ENCODE results near the gene SPAG17. TPM values are rescaled to one million over a fixed set of nuclear protein-coding genes. Genes with fewer than 3 reads are reported as not detected.

SPAG17 gene
- polyA plus RNA-seq, 1 donor from 2014 or later, result 0.25 TPM

DNA sequence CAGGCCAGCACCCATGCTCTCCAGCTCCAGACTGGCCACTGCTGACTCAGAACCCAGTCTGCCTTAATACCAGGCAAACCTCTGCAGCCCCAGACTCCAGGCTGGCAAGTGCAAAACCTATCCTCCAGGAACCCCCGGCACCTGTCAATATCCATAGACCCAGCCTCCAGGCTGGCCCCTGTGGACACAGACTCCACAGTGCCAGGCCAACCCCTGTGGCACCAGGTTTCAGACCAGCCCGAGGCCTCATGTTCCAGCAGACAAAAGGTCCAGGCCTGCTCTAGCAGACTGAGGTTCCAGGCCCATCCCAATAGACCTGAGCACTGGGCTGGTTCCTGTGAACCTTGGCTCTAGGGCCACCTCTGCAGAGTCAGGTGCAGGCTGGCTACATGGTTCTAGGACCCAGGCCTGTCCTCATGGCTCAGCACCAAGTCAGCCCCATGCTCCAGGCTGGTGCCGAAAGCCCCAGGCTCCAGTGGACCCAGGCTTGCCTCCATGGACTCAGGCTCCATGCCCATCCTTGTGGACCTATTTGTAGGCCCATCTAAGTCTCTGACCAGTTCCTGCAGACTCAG lies 137.3 kb downstream of the SPAG17 start:
- no peak overlapping the region for H2AFZ ChIP-seq (ENCODE audit: low read depth, low read length)
- no peak overlapping the region for H3K9ac ChIP-seq (ENCODE audit: low read length)
- no peaks in the 10 kb centered on the region for H3K27me3 ChIP-seq (ENCODE audit: insufficient read depth, low read depth, low read length)
- H3K4me3 ChIP-seq (ENCODE audit: low read length), result no peak overlapping the region
- TF ChIP-seq EP300 (conservative IDR thresholded peaks at IDR 0.05; ENCODE audit: poor library complexity, severe bottlenecking) (no peak), EZH2 (IDR thresholded peaks at IDR 0.05; ENCODE audit: borderline replicate concordance, insufficient read depth, low read length, poor library complexity, severe bottlenecking) (no peak), MXI1 (conservative IDR thresholded peaks at IDR 0.05; ENCODE audit: poor library complexity, severe bottlenecking) (no peak), SMC3 (conservative IDR thresholded peaks at IDR 0.05; ENCODE audit: poor library complexity) (no peak), RAD21 (conservative IDR thresholded peaks at IDR 0.05) (no peak), TAF1 (IDR thresholded peaks at IDR 0.05; ENCODE audit: low read depth) (no peak), POLR2AphosphoS5 (IDR thresholded peaks at IDR 0.05) (no peak)
- TF ChIP-seq, protein P1, sequence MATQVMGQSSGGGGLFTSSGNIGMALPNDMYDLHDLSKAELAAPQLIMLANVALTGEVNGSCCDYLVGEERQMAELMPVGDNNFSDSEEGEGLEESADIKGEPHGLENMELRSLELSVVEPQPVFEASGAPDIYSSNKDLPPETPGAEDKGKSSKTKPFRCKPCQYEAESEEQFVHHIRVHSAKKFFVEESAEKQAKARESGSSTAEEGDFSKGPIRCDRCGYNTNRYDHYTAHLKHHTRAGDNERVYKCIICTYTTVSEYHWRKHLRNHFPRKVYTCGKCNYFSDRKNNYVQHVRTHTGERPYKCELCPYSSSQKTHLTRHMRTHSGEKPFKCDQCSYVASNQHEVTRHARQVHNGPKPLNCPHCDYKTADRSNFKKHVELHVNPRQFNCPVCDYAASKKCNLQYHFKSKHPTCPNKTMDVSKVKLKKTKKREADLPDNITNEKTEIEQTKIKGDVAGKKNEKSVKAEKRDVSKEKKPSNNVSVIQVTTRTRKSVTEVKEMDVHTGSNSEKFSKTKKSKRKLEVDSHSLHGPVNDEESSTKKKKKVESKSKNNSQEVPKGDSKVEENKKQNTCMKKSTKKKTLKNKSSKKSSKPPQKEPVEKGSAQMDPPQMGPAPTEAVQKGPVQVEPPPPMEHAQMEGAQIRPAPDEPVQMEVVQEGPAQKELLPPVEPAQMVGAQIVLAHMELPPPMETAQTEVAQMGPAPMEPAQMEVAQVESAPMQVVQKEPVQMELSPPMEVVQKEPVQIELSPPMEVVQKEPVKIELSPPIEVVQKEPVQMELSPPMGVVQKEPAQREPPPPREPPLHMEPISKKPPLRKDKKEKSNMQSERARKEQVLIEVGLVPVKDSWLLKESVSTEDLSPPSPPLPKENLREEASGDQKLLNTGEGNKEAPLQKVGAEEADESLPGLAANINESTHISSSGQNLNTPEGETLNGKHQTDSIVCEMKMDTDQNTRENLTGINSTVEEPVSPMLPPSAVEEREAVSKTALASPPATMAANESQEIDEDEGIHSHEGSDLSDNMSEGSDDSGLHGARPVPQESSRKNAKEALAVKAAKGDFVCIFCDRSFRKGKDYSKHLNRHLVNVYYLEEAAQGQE (IDR thresholded peaks at IDR 0.05; ENCODE audit: borderline replicate concordance), result no peak
- TF ChIP-seq, protein P2, sequence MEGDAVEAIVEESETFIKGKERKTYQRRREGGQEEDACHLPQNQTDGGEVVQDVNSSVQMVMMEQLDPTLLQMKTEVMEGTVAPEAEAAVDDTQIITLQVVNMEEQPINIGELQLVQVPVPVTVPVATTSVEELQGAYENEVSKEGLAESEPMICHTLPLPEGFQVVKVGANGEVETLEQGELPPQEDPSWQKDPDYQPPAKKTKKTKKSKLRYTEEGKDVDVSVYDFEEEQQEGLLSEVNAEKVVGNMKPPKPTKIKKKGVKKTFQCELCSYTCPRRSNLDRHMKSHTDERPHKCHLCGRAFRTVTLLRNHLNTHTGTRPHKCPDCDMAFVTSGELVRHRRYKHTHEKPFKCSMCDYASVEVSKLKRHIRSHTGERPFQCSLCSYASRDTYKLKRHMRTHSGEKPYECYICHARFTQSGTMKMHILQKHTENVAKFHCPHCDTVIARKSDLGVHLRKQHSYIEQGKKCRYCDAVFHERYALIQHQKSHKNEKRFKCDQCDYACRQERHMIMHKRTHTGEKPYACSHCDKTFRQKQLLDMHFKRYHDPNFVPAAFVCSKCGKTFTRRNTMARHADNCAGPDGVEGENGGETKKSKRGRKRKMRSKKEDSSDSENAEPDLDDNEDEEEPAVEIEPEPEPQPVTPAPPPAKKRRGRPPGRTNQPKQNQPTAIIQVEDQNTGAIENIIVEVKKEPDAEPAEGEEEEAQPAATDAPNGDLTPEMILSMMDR (IDR thresholded peaks at IDR 0.05; ENCODE audit: poor library complexity, severe bottlenecking), result no peak
- no peaks in the 10 kb centered on the region for H3K9me2 ChIP-seq (ENCODE audit: insufficient read depth, low read length)
- H4K20me1 ChIP-seq (ENCODE audit: insufficient read depth), result no peaks in the 10 kb centered on the region
- no peaks in the 10 kb centered on the region for H3F3A ChIP-seq (ENCODE audit: insufficient read depth, low read length, poor library complexity, severe bottlenecking)
- H3K9me3 ChIP-seq (ENCODE audit: low read length), result no peaks in the 10 kb centered on the region
- no peaks in the 10 kb centered on the region for H3K79me2 ChIP-seq (replicated peaks; ENCODE audit: insufficient read depth, low read length)
- no peaks in the 10 kb centered on the region for H3K36me3 ChIP-seq (ENCODE audit: insufficient read depth, low read length)
- H3K4me2 ChIP-seq (ENCODE audit: low read length), result no peak overlapping the region
- no peak overlapping the region for H3K27ac ChIP-seq (ENCODE audit: low read length)

DNA sequence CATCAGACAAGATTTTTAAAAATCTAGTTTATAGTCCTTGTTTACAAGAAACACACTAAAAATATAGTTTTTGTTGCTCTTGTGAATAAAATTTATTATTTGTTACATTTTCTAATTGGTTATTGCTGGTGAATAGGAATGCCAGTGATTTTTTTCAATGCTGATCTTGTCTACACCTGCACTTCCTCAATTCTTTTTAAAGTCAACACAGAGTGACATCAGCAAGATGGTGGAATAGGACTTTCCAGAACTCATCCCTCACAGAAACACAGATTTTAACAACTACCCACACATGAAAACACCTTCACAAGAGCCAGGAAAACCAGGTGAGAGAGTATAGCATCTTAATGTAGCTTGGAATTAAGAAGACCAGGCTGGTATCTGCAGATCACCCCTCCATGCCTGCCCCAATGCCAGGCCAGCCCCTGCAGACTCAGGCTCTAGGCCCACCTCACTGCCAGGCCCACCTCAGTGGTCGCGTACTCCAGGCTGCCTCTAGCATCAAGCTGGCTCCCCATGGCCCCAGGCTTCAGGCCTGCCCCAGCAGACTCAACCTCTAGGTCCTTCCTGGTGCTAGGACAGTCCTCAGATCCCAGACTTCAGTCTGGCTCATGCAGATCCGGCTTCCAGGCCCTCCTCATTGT lies 137.9 kb downstream of the SPAG17 start:
- H3K27me3 ChIP-seq (ENCODE audit: insufficient read depth, low read depth, low read length), result no peaks in the 10 kb centered on the region
- TF ChIP-seq TAF1 (IDR thresholded peaks at IDR 0.05; ENCODE audit: low read depth) (no peak), RAD21 (conservative IDR thresholded peaks at IDR 0.05) (no peak)

More for the DNA sequence above, 137.9 kb downstream of the SPAG17 start:
- H3K27ac ChIP-seq (ENCODE audit: low read length), result no peak overlapping the region
- no peak overlapping the region for H3K4me3 ChIP-seq (ENCODE audit: low read length)
- no peaks in the 10 kb centered on the region for H3F3A ChIP-seq (ENCODE audit: insufficient read depth, low read length, poor library complexity, severe bottlenecking)
- H3K4me2 ChIP-seq (ENCODE audit: low read length), result no peak overlapping the region
- H4K20me1 ChIP-seq (ENCODE audit: insufficient read depth), result no peaks in the 10 kb centered on the region
- no peak overlapping the region for H2AFZ ChIP-seq (ENCODE audit: low read depth, low read length)
- H3K36me3 ChIP-seq (ENCODE audit: insufficient read depth, low read length), result no peaks in the 10 kb centered on the region
- no peaks in the 10 kb centered on the region for H3K79me2 ChIP-seq (replicated peaks; ENCODE audit: insufficient read depth, low read length)
- no peak overlapping the region for H3K9ac ChIP-seq (ENCODE audit: low read length)
- H3K9me3 ChIP-seq (ENCODE audit: low read length), result no peaks in the 10 kb centered on the region
- no peaks in the 10 kb centered on the region for H3K9me2 ChIP-seq (ENCODE audit: insufficient read depth, low read length)

Data from neural cell (in vitro differentiated cells).